22Rv1 (cell line): ENCODE data around the gene MYLK3.

Source experiments
- CTCF ChIP-seq: fragments of 450-650 bp; IDR thresholded peaks from 2 replicates; pipeline ENCODE4 v1.5.1; 2017; ENCODE audit warnings: mild to moderate bottlenecking
- ZFX ChIP-seq: fragments of 450-650 bp; IDR thresholded peaks from 2 replicates; pipeline ENCODE4 v1.6.1; 2017; ENCODE audit warnings: antibody characterized with exemption, borderline replicate concordance

GRCh38 chr16:46695937-46696336 is 52.2 kb downstream of the MYLK3 start:
- TF ChIP-seq CTCF (no peak), ZFX (no peak)
